Hypothalamus (tissue), 51 donors: ENCODE results near the gene ABCC5.

ENCODE experiments used
- DNase-seq, 51 donors: peaks; one replicate each; lab custom pipeline; 2025; lab: John Stamatoyannopoulos, UW

ABCC5 gene

DNA sequence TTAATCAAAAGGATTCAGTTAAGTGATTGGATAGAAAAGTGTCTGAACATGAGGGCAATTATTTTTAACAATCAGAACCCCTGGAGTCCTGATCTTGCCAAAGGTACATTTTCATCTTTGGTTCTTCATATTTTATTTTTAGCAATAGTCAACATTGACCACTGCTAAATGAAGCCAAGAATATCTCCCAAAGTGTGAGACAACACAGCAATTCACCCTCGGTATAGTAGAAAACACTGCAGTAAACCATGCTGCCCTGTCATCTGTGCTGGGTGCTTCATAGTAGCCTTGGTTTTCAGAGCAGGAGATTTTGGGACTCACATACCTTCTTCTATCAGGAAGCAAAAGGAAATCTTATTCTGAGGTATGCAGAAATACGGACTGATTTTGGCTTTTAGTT, 85.8 kb downstream of the ABCC5 start:
- no peak for DNase-seq

GRCh38 chr3:183930086-183930485, 87.6 kb downstream of the ABCC5 start:
- DNase-seq = no peak

DNA sequence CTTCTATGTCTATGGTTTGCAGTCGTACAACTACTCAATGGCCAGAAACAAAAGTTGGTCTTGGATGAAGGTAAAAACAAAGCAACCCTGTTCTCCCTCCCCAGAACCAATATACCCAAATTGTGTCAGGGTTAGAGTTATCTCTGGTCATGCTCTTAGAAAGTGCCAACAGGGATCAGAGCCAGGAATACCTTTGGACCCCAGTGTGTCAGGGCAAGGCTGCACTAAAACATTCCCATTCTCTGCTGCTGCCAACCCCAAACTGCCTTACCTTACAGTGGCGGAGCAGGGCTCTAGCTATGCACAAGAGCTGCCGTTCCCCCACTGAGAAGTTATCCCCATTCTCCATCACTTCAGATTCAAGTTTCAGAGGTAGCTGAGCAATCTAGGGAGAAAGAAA, 90.6 kb downstream of the ABCC5 start:
- no peak for DNase-seq

GRCh38 chr3:183924956-183925355, 92.7 kb downstream of the ABCC5 start:
- peak in 1 of 51 donors; percentile 12 for DNase-seq

DNA sequence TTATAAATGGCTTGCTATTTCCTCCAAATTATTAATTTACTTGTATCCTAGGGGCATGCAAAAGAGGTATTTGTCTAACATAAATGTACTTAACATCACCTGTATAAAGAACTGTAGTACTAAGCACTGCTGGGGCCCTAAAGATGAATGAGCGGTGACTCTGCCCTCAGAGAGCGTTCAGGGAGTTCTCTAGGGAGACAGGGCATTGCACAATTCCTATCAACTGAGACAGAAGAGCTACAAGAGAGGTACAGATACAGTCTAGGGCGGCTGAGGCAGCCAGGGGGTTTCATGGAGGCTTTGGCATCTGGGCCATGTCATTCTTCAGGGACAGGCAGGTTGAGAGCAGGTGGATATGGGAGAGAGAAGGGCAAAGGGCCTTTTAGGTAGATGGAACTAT, 93.1 kb downstream of the ABCC5 start:
- no peak for DNase-seq

DNA sequence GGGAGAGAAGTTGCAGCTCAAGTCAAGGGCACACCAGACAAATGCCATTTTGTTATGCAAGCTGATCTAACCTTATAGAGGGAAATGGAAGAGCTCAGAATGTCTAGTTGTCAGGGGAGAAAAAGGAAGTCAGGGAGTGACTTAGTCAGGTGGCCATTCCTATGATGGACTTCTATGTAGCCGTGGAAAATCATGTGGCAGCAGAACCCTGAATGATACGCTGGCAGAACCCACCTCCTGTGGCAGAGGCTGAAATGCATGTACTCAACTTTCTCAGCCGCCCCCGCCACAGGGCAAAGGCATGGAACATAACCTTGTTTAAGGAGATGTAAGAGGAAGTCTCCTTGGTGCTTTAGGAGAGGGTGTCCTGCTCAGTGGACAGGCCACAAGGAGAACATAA, 95.3 kb downstream of the ABCC5 start:
- no peak for DNase-seq

DNA sequence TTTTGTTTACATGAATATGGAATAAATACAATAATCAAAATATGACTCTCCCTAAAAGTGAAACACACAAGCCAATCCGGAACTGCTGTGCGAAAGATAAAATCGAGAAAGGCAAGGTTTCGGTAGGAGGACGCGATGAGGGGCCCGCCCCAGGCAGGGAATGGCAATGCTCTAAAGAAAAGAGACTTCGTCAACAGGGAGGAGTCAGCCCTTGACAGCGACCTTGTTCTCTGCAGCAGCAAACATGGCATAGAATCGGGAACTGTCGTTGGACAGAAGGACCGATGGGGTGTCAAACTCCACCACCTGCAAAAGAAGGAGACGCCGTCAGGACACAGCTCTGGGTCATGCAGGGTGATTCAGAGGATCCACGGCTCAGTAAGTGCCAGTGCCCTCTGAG, 96.6 kb downstream of the ABCC5 start:
- DNase-seq = no peak

GRCh38 chr3:183920416-183920815, 97.3 kb downstream of the ABCC5 start:
- DNase-seq = no peak

DNA sequence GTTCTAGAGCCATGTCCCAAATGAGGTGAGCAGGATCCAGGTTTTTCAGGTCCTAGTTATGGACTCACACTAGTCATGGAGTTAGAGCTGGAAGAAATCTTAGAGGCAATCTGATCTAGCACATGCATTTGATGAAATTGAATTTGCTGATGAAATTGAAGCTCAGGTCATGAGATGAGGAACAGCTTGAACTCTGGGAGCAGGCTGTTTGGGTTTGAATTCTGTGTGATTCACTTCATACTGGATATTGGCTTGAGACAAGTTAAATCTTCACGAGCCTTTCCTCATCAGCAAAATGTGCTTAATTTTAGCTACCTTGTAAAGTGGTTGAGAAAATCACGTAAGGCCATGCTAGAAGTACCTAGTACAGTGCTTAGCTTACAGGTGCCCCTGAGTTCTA, 99.5 kb downstream of the ABCC5 start:
- DNase-seq = no peak

DNA sequence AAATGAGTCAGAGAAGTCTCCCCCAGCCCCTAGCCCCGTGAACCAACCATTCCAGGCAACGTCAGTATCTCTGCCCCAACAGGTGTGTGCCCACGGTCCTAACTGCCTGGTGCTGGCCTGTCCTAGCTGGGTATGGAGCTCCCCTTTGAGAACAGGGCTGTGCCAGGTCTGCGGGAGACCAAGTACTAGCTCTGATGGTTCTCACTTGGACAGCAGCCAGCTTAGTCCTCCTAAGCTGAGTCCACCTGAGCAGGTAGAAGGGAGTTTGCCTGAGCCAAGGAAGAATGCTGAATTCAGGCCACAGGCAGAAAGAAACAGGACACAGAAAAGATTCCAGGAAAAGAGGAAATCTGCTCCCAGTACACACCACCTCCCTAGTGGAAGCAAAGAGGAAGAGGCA, 99.9 kb downstream of the ABCC5 start:
- no peak for DNase-seq

- DNase-seq = no peak
Observed at GRCh38 chr3:183914856-183915255, 102.8 kb downstream of the ABCC5 start.

- no peak for DNase-seq
Observed at GRCh38 chr3:183913580-183913920, 104.1 kb downstream of the ABCC5 start.

DNA sequence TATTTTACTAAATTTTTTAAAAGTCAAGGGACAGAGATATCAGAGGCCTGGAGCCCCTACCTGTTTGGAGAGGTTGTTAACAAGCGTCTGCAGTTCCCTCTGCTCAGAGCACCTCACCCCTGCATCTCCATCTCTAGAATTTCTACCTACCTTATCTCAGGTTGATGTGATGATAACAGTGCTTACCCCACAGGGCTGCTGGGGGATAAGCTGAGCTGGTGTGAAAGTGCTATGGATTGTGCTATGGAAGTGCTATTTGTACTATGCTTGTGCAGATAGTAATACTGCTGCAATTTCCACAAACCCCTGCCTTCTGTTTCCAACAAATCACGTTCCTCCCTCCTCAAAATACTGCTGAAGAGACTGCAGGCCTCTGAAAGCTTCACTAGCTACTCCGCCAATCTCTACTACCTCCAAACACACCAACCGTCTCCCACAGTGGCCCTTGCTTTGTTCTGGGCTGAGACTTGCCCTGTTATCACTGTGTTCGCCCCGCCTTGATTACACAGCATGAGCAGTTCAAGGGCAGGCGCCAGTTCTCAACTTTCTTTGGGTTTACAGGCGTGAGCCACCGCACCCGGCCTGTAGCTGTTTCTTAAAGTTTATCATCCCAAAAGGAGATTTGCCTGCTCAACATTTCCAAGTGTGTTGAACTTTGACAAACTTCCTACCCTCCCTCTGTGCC, 104.6 kb downstream of the ABCC5 start:
- no peak for DNase-seq

GRCh38 chr3:183911763-183912506, 105.7 kb downstream of the ABCC5 start:
- no peak for DNase-seq

DNA sequence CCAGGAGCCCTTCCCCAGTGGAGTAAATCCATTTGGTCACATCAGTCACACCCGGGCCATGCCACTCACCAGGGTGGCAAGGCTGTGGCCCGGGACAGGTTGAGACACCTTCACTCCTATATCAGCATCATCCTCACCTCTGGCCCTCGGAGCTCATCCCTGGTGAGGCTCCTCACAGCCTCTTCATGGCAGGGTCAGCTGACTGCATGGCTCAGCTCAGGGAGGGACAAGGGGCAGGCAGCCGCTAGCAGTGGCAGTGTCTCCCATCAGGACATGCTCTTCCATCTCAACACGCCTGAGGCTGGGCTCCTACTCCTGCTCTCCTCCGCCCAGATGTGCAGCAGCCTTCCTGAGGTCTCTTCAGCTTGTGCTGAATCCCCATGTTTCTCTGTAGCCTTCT, 106.6 kb downstream of the ABCC5 start:
- DNase-seq = no peak

GRCh38 chr3:183909030-183909600, 108.6 kb downstream of the ABCC5 start:
- no peak for DNase-seq

DNA sequence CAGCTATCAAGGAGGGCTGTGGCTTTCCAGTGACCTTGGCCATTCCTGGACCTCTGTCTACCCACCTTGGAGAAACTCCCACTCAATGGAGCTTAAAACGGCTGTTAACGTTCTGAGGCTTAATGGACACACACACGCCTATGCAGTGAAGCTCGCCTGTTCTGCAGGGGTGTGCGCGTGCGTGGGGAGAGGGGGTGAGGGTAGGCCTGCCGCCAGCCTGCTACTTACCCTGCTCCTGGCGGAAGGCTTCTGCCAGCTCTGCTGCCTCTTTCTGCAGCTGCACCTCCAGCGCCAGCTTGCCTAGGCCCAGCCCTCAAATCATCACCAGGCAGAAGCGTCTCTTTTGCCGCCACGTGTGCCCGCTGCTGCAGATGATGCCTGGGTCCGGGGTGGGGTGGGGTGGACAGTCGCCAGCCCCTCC, 109.8 kb downstream of the ABCC5 start:
- DNase-seq = no peak

GRCh38 chr3:183907176-183907575, 110.5 kb downstream of the ABCC5 start:
- DNase-seq = no peak

GRCh38 chr3:183906234-183906921, 111.3 kb downstream of the ABCC5 start:
- DNase-seq = no peak

DNA sequence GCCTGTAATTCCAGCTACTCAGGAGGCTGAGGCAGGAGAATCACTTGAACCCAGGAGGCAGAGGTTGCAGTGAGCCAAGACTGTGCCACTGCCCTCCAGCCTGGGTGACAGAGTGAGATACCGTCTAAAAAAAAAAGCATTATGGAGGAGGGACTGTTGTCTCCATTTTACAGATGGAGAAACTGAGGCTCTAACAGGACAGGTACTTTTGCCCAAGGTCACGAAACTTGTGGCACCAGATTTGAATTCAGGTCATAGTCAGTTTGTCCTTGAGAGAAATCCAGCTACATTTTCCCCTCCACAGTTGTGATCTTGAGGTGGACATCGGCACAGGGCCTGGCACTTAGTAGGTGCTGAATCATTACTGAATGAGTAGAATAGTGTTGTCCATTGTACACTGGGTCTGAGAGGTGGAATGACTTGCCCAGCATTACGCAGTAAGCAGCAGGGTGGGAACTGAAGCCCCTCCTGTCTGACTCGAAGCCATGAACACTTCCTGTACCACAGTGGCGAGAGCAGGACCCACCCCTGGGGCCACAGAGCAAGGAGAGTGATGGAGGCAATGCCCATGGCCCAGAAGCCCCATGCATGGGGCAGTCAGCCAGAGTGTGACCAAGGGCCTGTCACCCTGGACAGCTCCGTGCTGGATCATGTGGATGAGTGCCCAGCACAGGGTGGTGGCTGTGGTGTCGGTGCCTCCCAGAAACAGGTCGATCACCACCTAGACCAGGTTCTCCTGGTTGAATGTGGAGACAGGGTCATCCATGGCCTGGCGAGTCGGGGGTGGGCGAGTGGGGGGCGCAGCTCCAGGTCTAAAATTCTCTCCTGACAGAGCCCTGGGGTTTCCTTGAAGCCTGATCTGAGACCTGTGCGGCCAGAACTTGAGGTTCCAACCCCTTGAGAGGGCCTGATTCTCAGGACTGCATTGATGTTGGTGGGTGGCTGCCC, 112.6 kb downstream of the ABCC5 start:
- DNase-seq = no peak
